BE2C (cell line): ENCODE results near the gene PFN1.

ENCODE experiments used
- DNase-seq: peaks from one replicate; pipeline ENCODE4 v3.0.0-alpha.2; 2020
- H3K27me3 ChIP-seq: fragments of 250-450 bp; sonication (Bioruptor Pico); 2 replicates; pipeline ENCODE4 v1.5.1; 2020; ENCODE audit warnings: mild to moderate bottlenecking
- H3K36me3 ChIP-seq: fragments of 250-450 bp; sonication (Bioruptor Pico); 2 replicates; pipeline ENCODE4 v1.5.1; 2020; ENCODE audit warnings: mild to moderate bottlenecking
- H3K4me1 ChIP-seq: fragments of 250-450 bp; sonication (Bioruptor Pico); 2 replicates; pipeline ENCODE4 v1.5.1; 2020
- H3K4me3 ChIP-seq: 2 replicates; pipeline ENCODE4 v1.5.1; 2011; ENCODE audit warnings: low read depth, low read length
- H3K9me3 ChIP-seq: fragments of 250-450 bp; sonication (Bioruptor Pico); 2 replicates; pipeline ENCODE4 v1.5.1; 2020
- TF ChIP-seq, protein P1 (sequence below): IDR thresholded peaks from 2 replicates; pipeline ENCODE4 v1.5.1; 2012; ENCODE audit warnings: mild to moderate bottlenecking, low read depth, low read length

PFN1 gene

GRCh38 chr17:4897198-4897687 lies 51.1 kb downstream of the PFN1 start:
- TF ChIP-seq, protein P1, sequence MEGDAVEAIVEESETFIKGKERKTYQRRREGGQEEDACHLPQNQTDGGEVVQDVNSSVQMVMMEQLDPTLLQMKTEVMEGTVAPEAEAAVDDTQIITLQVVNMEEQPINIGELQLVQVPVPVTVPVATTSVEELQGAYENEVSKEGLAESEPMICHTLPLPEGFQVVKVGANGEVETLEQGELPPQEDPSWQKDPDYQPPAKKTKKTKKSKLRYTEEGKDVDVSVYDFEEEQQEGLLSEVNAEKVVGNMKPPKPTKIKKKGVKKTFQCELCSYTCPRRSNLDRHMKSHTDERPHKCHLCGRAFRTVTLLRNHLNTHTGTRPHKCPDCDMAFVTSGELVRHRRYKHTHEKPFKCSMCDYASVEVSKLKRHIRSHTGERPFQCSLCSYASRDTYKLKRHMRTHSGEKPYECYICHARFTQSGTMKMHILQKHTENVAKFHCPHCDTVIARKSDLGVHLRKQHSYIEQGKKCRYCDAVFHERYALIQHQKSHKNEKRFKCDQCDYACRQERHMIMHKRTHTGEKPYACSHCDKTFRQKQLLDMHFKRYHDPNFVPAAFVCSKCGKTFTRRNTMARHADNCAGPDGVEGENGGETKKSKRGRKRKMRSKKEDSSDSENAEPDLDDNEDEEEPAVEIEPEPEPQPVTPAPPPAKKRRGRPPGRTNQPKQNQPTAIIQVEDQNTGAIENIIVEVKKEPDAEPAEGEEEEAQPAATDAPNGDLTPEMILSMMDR = no peak
- no peaks in the 10 kb centered on the region; the same call in 1 of the 2 replicates for H3K36me3 ChIP-seq
- H3K4me3 ChIP-seq = no peak overlapping the region
- no peaks in the 10 kb centered on the region for H3K27me3 ChIP-seq
- no peaks in the 10 kb centered on the region for H3K4me1 ChIP-seq
- H3K9me3 ChIP-seq = no peaks in the 10 kb centered on the region
- DNase-seq = no peak

- TF ChIP-seq, protein P1 = no peak
- DNase-seq = no peak
- H3K4me3 ChIP-seq = no peak overlapping the region
- no peaks in the 10 kb centered on the region; the same call in 1 of the 2 replicates for H3K36me3 ChIP-seq
- H3K9me3 ChIP-seq = no peaks in the 10 kb centered on the region
- H3K27me3 ChIP-seq = no peaks in the 10 kb centered on the region
- no peaks in the 10 kb centered on the region for H3K4me1 ChIP-seq
Measured at GRCh38 chr17:4896332-4897197, 51.8 kb downstream of the PFN1 start.

GRCh38 chr17:4895657-4896331 lies 52.5 kb downstream of the PFN1 start:
- DNase-seq = no peak
- Histone ChIP-seq H3K27me3 (no peaks in the 10 kb centered on the region), H3K4me3 (no peak overlapping the region), H3K9me3 (no peaks in the 10 kb centered on the region), H3K4me1 (no peaks in the 10 kb centered on the region), H3K36me3 (no peaks in the 10 kb centered on the region; the same call in none of the 2 replicates)
- TF ChIP-seq, protein P1 = 0 out of 2 replicates have a peak, but pooled peaks have one; percentile 6
